Vagina (tissue), 2 donors: ENCODE results near the gene TMEM11.

Experiments
- CTCF ChIP-seq, 3 experiments: fragments of 450-650 bp in 2 of 3; fragments of 200-600 bp in 1 of 3; sonication (generic) in 1 of 3; IDR thresholded peaks; one replicate each; pipeline ENCODE4 v1.5.1; 2017 to 2019; ENCODE audit warnings: antibody characterized with exemption in 3 of 3, mild to moderate bottlenecking in 2 of 3, moderate library complexity in 2 of 3
- POLR2AphosphoS5 ChIP-seq, 2 donors: sonication (generic); formaldehyde crosslinking; IDR thresholded peaks; one replicate each; pipeline ENCODE4 v1.9.0; 2017; ENCODE audit warnings: antibody characterized with exemption in 2 of 2, mild to moderate bottlenecking in 2 of 2, low read depth in 1 of 2; ENCODE audit not compliant: insufficient read depth in 1 of 2

DNA sequence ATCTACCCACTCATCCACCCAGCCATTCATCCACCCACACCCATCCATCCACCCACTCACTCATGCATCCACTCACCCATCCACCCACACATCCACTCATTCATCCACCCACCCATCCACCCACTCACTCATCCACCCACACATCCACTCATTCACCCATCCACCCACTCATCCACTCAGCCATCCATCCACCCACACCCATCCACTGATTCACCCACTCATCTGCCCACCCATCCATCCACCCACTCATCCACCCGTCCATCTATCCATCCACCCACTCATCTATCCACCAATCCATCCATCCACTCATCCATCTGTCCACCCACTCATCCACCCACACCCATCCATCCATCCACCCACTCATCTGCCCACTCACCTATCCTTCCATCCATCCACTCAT is 22.0 kb upstream of the TMEM11 start:
- TF ChIP-seq CTCF (IDR thresholded peaks at IDR 0.05) (no peak), POLR2AphosphoS5 (IDR thresholded peaks at IDR 0.05; ENCODE audit: insufficient read depth in 1 of 2, low read depth in 1 of 2) (no peak)
